Measurements from ENCODE around the gene PEX13.

PEX13 gene

GRCh38 chr2:61089797-61090196 is 72.3 kb downstream of the PEX13 start:
- CTCF ChIA-PET = no interaction called here
- no peak for DNase-seq (ENCODE audit: low read depth, low spot score)
- no peak for TF ChIP-seq CTCF (IDR thresholded peaks at IDR 0.05; ENCODE audit: insufficient read depth, low read length, missing control alignments)
- POLR2A ChIA-PET = no interaction called here
- no peak overlapping the region for H3K4me3 ChIP-seq (ENCODE audit: low read depth, low read length)

- DNase-seq (ENCODE audit: low read depth, low spot score) = peak; percentile 3
- ChIA-PET CTCF (no interaction called here), POLR2A (no interaction called here)
- no peak for TF ChIP-seq CTCF (IDR thresholded peaks at IDR 0.05; ENCODE audit: insufficient read depth, low read length, missing control alignments)
- no peak overlapping the region for H3K4me3 ChIP-seq (ENCODE audit: low read depth, low read length)
Observed at GRCh38 chr2:61090386-61090921, 72.9 kb downstream of the PEX13 start.

GRCh38 chr2:61091485-61091884 is 74.0 kb downstream of the PEX13 start:
- no peak for DNase-seq (ENCODE audit: low read depth, low spot score)
- CTCF ChIA-PET = interaction anchor here (0.9 kb wide), 1 partner anchor 119 kb away, joined by 3 read pairs; no protein-coding TSS in a partner anchor
- POLR2A ChIA-PET = no interaction called here
- no peak overlapping the region for H3K4me3 ChIP-seq (ENCODE audit: low read depth, low read length)
- TF ChIP-seq CTCF (IDR thresholded peaks at IDR 0.05; ENCODE audit: insufficient read depth, low read length, missing control alignments) = no peak

- ChIA-PET CTCF (no interaction called here), POLR2A (no interaction called here)
- DNase-seq (ENCODE audit: low read depth, low spot score) = no peak
- no peak for TF ChIP-seq CTCF (IDR thresholded peaks at IDR 0.05; ENCODE audit: insufficient read depth, low read length, missing control alignments)
- H3K4me3 ChIP-seq (ENCODE audit: low read depth, low read length) = no peak overlapping the region
Observed at GRCh38 chr2:61096438-61096837, 78.9 kb downstream of the PEX13 start.

- no peak for DNase-seq (ENCODE audit: low read depth, low spot score)
- ChIA-PET CTCF (no interaction called here), POLR2A (no interaction called here)
- TF ChIP-seq CTCF (IDR thresholded peaks at IDR 0.05; ENCODE audit: insufficient read depth, low read length, missing control alignments) = no peak
- no peak overlapping the region for H3K4me3 ChIP-seq (ENCODE audit: low read depth, low read length)
Observed at GRCh38 chr2:61100801-61101200, 83.3 kb downstream of the PEX13 start.

All from AG04449 (cell line).